Central memory CD8-positive, alpha-beta T cell (primary cell): Measurements from ENCODE around the gene ELL3.
"Not testable (repeated sequence)": the region's sequence is repeated elsewhere in the genome, so short reads cannot be mapped to it uniquely, and the experiment has no call there.

Experiments
- ATAC-seq: fragments of 150-1000 bp; cut with Tn5 transposase; replicated peaks from 2 replicates; pipeline ENCODE4 v1.10.0; 2022; ENCODE audit warnings: mild to moderate bottlenecking, moderate FRiP score, moderate number of reproducible peaks; ENCODE audit not compliant: poor library complexity, severe bottlenecking; ENCODE audit errors: extremely low read depth
- DNase-seq, 2 donors: peaks; one replicate each; pipeline ENCODE4 v3.0.0; 2021; ENCODE audit warnings: low spot score in 2 of 2
- H3K27ac Mint-ChIP-seq: one replicate; pipeline ENCODE4 v1.8.0; 2022; ENCODE audit warnings: low read depth, mild to moderate bottlenecking, moderate library complexity, mixed read lengths
- H3K27me3 Mint-ChIP-seq: one replicate; pipeline ENCODE4 v1.8.0; 2022; ENCODE audit warnings: mixed read lengths
- H3K36me3 Mint-ChIP-seq: one replicate; pipeline ENCODE4 v1.8.0; 2022; ENCODE audit warnings: mild to moderate bottlenecking, moderate library complexity, mixed read lengths; ENCODE audit not compliant: insufficient read depth
- H3K4me1 Mint-ChIP-seq: one replicate; pipeline ENCODE4 v1.8.0; 2022; ENCODE audit warnings: mixed read lengths
- H3K4me3 Mint-ChIP-seq: one replicate; pipeline ENCODE4 v1.8.0; 2022; ENCODE audit warnings: mild to moderate bottlenecking, moderate library complexity, mixed read lengths
- H3K9me3 Mint-ChIP-seq: one replicate; pipeline ENCODE4 v1.8.0; 2022; ENCODE audit warnings: mixed read lengths

ELL3 gene

GRCh38 chr15:43776101-43776717 lies 557 bp downstream of the ELL3 start:
- H3K36me3 Mint-ChIP-seq, result peaks cover 38% of the 10 kb centered on the region
- H3K4me3 Mint-ChIP-seq, result peak overlapping the region; percentile 92
- no peaks in the 10 kb centered on the region for H3K27me3 Mint-ChIP-seq
- no peak for ATAC-seq
- H3K9me3 Mint-ChIP-seq, result no peaks in the 10 kb centered on the region
- H3K4me1 Mint-ChIP-seq, result peaks cover 22% of the 10 kb centered on the region
- H3K27ac Mint-ChIP-seq, result peak overlapping the region; percentile 6
- DNase-seq, result no peak

DNA sequence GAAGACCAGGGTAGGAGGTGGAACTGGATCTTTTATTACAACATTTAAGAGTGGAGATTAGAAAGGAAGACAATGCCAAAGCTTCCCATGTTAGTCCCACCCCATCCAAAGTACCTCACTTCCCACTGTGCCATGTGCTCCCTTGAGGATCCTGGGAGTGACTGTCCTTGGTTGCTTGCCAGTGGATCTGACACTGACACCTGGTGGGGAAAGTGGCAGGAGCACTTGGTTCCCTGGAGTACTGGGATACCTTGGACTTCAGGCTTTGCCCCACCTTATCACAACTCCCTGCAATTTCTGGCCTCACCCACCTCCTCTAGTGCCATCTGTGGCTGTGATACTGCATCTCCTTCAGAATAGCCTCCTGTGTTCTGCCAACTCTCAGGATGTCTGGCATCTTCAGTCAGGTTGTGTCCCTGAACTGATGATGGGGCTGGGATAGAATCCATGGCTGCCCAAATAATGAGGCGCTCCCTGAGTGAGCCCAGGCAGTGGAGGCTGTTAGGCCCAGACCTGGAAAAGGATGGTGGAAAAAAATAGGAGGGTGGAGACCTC lies 1.3 kb downstream of the ELL3 start:
- H3K4me1 Mint-ChIP-seq, result peaks cover 22% of the 10 kb centered on the region
- peak overlapping the region; percentile 92 for H3K4me3 Mint-ChIP-seq
- DNase-seq, result no peak
- H3K27me3 Mint-ChIP-seq, result no peaks in the 10 kb centered on the region
- no peaks in the 10 kb centered on the region for H3K9me3 Mint-ChIP-seq
- no peak for ATAC-seq
- peaks cover 46% of the 10 kb centered on the region for H3K36me3 Mint-ChIP-seq
- no peak overlapping the region for H3K27ac Mint-ChIP-seq

DNA sequence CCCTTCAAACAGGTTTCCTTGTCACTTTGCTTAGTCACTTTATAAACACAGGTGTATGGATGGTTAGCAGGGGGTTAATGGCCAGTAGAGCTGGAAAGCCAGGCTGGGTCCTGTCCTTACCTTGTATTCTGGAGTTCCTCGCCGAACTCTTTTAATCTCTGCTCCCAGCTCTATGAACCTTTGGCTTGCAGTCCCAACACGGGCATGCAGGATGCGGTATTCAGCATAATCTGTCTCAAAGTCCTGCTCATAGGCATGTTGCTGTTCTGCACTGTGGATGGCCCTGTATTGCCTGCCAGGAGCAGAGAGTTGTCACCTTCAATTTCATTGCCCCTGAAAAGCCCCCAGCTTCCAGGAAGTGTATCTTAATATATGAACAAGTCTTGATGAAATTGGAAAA lies 2.7 kb downstream of the ELL3 start:
- Mint-ChIP-seq H3K4me1 (peaks cover 19% of the 10 kb centered on the region), H3K4me3 (no peak overlapping the region), H3K27ac (peak overlapping the region; percentile 20), H3K9me3 (no peaks in the 10 kb centered on the region), H3K27me3 (no peaks in the 10 kb centered on the region), H3K36me3 (peaks cover 60% of the 10 kb centered on the region)
- ATAC-seq (no peak), DNase-seq (no peak)

- no peaks in the 10 kb centered on the region for H3K9me3 Mint-ChIP-seq
- H3K27me3 Mint-ChIP-seq, result no peaks in the 10 kb centered on the region
- H3K4me1 Mint-ChIP-seq, result peaks cover 14% of the 10 kb centered on the region
- DNase-seq (no peak), ATAC-seq (no peak)
- peaks cover 71% of the 10 kb centered on the region for H3K36me3 Mint-ChIP-seq
- H3K4me3 Mint-ChIP-seq, result no peak overlapping the region
- H3K27ac Mint-ChIP-seq, result no peak overlapping the region
Observed at GRCh38 chr15:43772624-43773023, 4.1 kb downstream of the ELL3 start.

DNA sequence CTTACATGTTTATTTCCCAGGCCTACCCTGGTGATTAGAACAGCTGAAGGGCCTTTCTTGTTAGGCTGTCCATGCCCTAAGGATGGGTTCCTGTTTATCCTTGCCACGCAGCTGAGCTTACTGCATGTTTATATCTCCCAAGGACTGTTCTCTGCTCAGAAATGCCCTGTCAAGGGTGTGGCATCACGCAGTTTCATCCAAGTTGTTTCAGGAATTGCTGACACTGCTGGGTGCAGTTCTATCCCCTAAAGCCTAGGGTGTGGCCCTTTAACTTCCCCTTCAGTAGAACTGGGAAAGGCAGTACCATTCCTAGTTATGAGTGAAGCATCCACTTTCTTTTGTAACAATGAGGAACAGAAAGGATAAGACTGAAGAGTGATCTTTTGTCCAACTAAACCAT lies 5.0 kb downstream of the ELL3 start:
- no peak overlapping the region for H3K27ac Mint-ChIP-seq

DNA sequence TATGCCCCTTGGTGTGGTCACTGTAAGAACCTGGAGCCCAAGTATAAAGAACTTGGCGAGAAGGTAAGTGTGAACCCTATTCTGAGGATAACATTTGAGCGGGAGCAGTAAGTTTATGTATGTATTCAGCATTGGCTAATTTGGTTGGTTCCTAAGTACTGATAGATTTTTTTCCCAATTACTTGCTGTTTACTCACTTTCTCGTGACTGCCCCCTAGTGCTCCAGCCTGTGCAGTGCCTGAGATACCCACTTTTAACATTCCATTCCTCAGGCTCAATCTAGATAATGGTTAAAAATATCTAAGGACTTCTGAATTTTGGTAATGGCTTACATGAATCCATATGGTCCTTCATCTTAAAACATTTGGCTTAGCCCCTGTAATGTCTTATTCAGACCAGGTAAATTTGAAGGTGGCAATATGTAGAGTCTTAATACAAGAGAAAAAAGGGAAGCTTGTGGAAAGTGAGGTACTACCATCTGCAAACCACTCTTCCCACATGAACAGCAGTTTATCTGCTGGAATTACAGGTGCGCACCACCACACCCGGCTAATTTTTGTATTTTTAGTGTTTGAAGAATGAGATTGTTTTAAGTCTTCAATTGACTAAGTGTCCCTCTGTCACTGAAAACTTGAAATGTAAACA lies 7.1 kb downstream of the ELL3 start:
- Mint-ChIP-seq H3K36me3 (peaks cover 82% of the 10 kb centered on the region), H3K4me3 (no peak overlapping the region), H3K27ac (no peak overlapping the region), H3K9me3 (no peaks in the 10 kb centered on the region), H3K27me3 (no peaks in the 10 kb centered on the region), H3K4me1 (no peaks in the 10 kb centered on the region)
- no peak for ATAC-seq
- peak in 1 of 2 donors; percentile 37 for DNase-seq

More for the DNA sequence above, 5.0 kb downstream of the ELL3 start:
- ATAC-seq (no peak), DNase-seq (no peak)
- no peaks in the 10 kb centered on the region for H3K27me3 Mint-ChIP-seq
- H3K9me3 Mint-ChIP-seq, result no peaks in the 10 kb centered on the region
- peaks cover 71% of the 10 kb centered on the region for H3K36me3 Mint-ChIP-seq
- H3K4me1 Mint-ChIP-seq, result peaks cover 7% of the 10 kb centered on the region
- no peak overlapping the region for H3K4me3 Mint-ChIP-seq

DNA sequence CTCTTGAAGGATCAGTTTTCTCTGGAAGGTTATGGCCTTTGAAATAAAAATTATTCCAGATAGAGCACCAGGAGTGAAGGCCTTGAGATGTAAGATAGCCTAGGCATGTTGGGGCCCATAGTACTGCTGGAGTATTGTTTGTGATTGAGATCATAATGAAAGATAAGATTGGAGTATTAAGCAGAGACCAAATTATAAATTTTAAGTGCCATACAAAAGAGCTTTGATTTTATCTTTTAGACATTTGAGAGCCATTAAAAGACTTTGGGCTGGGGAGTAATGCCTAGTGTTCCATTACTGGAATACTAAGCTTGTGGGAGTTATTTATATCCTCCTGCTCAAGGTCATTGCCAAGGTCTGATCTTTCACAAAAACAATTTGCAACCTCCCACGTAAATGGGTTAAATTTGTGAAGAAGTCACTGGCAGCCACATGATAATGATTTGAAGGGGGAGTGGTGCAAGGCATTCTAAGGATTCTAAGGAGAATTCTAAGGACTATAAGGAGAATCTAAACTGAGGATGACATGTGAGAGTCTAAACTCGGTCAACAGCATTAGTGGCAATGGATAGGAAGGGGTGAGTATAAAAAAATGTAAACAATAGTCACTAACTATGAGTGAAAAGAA lies 12.8 kb downstream of the ELL3 start:
- peaks cover 9% of the 10 kb centered on the region for H3K4me1 Mint-ChIP-seq
- H3K4me3 Mint-ChIP-seq, result no peak overlapping the region
- DNase-seq (no peak), ATAC-seq (no peak)
- H3K9me3 Mint-ChIP-seq, result no peaks in the 10 kb centered on the region
- no peaks in the 10 kb centered on the region for H3K27me3 Mint-ChIP-seq
- H3K36me3 Mint-ChIP-seq, result peaks cover 86% of the 10 kb centered on the region
- peak overlapping the region; percentile 30 for H3K27ac Mint-ChIP-seq

DNA sequence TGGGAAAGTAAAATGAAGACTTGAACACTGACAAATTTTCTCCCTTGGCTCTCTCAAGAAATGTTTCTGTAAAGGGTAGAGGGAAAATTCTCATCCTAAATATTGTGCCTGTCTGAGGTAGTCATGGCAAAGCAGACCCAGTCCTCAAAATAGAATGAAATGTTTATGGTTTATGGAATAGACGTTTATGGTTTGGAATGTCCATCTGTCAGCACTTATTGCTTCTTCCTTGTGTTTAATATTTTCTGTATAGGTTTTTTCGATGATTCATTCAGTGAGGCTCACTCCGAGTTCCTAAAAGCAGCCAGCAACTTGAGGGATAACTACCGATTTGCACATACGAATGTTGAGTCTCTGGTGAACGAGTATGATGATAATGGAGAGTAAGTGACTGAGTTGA lies 13.9 kb downstream of the ELL3 start:
- Mint-ChIP-seq H3K36me3 (peaks cover 84% of the 10 kb centered on the region), H3K27me3 (no peaks in the 10 kb centered on the region), H3K9me3 (no peaks in the 10 kb centered on the region), H3K4me1 (peaks cover 9% of the 10 kb centered on the region), H3K27ac (no peak overlapping the region), H3K4me3 (no peak overlapping the region)
- ATAC-seq (no peak), DNase-seq (no peak)

DNA sequence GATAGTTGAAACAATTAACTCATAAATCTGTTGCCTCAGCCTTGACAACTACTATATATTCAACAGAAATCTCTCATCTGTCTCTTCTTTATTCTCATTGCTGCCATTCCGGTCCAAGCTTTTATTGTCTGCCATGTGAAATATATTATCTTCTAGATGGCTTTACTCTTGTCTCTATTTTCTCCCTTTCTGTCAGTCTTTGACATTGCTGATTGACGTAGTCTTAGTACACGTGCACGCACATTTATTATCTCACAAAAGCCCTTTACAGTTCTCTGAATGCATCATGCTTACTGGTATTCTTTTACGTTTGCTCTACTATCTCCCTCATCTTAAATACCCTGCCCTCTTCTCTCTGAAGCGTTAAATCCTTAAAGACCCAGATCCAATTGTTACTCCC lies 24.9 kb downstream of the ELL3 start:
- Mint-ChIP-seq H3K36me3 (peaks cover 52% of the 10 kb centered on the region), H3K27ac (peak overlapping the region; percentile 36), H3K4me3 (peak overlapping the region; percentile 97)

DNA sequence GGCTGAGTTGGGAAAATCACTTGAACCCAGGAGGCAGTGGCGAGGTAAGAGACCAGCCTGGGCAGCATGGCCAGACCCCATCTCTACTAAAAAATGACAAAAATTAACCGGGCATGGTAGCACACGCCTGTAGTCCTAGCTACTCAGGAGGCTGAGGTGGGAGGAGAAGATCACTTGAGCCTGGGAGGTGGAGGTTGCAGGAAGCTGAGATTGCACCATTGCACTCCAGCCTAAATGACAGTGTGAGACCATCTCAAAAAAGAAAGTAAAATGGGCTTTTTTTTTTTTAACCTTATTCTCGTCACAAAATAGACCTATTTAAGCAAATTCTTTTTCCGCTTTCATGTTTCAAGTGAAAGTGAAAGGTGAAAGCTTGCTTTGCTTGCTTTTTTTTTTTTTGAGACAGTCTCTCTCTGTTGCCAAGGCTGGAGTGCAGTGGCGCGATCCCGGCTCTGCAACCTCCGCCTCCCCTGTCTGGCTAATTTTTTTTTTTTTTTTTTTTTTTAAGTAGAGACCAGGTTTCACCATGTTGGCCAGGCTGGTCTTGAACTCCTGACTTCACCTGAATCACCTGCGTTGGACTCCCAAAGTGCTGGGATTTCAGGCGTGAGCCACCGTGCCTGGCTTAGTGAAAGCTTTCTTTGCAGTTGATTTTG lies 26.9 kb downstream of the ELL3 start:
- ATAC-seq, result peak; percentile 61
- H3K4me3 Mint-ChIP-seq, result peak overlapping the region; percentile 97
- peak overlapping the region; percentile 87 for H3K27ac Mint-ChIP-seq
- DNase-seq, result peak in 1 of 2 donors; percentile 30
- peaks cover 47% of the 10 kb centered on the region for H3K36me3 Mint-ChIP-seq
- no peaks in the 10 kb centered on the region for H3K27me3 Mint-ChIP-seq
- peaks cover 54% of the 10 kb centered on the region for H3K4me1 Mint-ChIP-seq
- H3K9me3 Mint-ChIP-seq, result no peaks in the 10 kb centered on the region

More for the DNA sequence above, 24.9 kb downstream of the ELL3 start:
- H3K27me3 Mint-ChIP-seq, result no peaks in the 10 kb centered on the region
- ATAC-seq (no peak), DNase-seq (no peak)
- peaks cover 48% of the 10 kb centered on the region for H3K4me1 Mint-ChIP-seq
- H3K9me3 Mint-ChIP-seq, result no peaks in the 10 kb centered on the region

- ATAC-seq (no peak), DNase-seq (no peak)
- Mint-ChIP-seq H3K27me3 (no peaks in the 10 kb centered on the region), H3K9me3 (no peaks in the 10 kb centered on the region), H3K4me1 (peaks cover 49% of the 10 kb centered on the region), H3K27ac (peak overlapping the region; percentile 49), H3K36me3 (peaks cover 40% of the 10 kb centered on the region), H3K4me3 (peak overlapping the region; percentile 97)
Observed at GRCh38 chr15:43748376-43748775, 28.4 kb downstream of the ELL3 start.

DNA sequence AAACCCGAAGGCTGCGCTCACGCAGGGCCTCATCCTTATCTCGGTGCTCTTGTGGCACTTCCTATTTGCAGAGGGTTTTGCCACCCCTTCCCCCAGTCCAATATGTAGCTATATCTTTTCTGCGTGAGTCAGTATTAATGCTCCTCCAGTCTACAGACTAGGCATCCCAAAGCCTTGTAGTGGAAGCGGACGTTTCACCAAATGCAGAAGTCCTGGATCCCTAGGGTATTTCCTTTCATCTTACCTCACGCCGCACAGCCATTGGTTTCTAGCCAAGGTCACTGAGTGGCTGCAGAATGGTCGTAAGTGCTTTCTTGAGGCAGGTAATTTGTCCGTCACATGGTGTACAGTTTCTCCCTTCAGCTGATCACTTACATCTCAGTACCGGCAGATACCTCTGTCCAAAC lies 29.9 kb downstream of the ELL3 start:
- not testable (repeated sequence) for H3K27me3 Mint-ChIP-seq, H3K9me3 Mint-ChIP-seq
- Mint-ChIP-seq H3K36me3 (peaks cover 32% of the 10 kb centered on the region), H3K4me1 (peaks cover 38% of the 10 kb centered on the region), H3K27ac (peak overlapping the region; percentile 97), H3K4me3 (peak overlapping the region; percentile 97)
- peak in 1 of 2 donors; percentile 14 for DNase-seq
- ATAC-seq, result peak; percentile 38
